ENCODE results near the gene VPS13A.

DNA sequence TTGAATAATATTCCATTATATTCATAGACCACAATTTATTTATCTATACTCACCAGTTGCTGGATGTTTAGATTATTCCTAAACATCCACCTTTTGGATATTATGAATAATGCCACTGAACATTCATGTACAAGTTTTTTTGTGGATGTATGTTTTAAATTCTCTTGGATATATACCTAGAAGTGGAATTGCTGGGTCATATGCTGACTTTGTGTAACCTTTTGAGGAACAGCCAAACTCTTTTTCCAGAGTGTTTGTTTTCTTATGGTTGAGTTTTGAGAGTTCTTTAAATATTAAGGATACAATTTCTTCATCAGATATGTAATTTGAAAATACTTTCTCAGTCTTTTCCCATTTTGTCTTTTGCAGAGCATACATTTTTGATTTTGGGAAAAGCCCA, 2.7 kb downstream of the VPS13A start:
- TF ChIP-seq, protein P1, sequence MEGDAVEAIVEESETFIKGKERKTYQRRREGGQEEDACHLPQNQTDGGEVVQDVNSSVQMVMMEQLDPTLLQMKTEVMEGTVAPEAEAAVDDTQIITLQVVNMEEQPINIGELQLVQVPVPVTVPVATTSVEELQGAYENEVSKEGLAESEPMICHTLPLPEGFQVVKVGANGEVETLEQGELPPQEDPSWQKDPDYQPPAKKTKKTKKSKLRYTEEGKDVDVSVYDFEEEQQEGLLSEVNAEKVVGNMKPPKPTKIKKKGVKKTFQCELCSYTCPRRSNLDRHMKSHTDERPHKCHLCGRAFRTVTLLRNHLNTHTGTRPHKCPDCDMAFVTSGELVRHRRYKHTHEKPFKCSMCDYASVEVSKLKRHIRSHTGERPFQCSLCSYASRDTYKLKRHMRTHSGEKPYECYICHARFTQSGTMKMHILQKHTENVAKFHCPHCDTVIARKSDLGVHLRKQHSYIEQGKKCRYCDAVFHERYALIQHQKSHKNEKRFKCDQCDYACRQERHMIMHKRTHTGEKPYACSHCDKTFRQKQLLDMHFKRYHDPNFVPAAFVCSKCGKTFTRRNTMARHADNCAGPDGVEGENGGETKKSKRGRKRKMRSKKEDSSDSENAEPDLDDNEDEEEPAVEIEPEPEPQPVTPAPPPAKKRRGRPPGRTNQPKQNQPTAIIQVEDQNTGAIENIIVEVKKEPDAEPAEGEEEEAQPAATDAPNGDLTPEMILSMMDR (IDR thresholded peaks at IDR 0.05), result no peak
- no peak for TF ChIP-seq POLR2A (IDR thresholded peaks at IDR 0.05)

All from adrenal gland (tissue), 5 donors.